Stomach (tissue), 9 donors: ENCODE measurements around the gene ARHGAP10. TPM values are rescaled to one million over a fixed set of nuclear protein-coding genes. Genes with fewer than 3 reads are reported as not detected.

Experiments
- DNase-seq, 2 donors: peaks; one replicate each; pipeline versions ENCODE4 v3.0.0 to v3.0.0-alpha.2; 2013 to 2019
- H3K27ac ChIP-seq, 5 donors: fragments of 200-600 bp in 4 of 5; sonication (generic) in 4 of 5; one replicate each; pipeline ENCODE4 v1.5.1; 2013 to 2019; ENCODE audit warnings: mild to moderate bottlenecking in 1 of 5, moderate library complexity in 1 of 5
- H3K27me3 ChIP-seq, 3 donors: fragments of 200-600 bp; sonication (generic); one replicate each; pipeline ENCODE4 v1.5.1; 2017 to 2019; ENCODE audit warnings: mixed run types in 1 of 3
- H3K36me3 ChIP-seq, 4 donors: fragments of 200-600 bp; sonication (generic); 1 replicate in 3 of 4; 2 replicates in 1 of 4; pipeline ENCODE4 v1.5.1; 2016 to 2019
- H3K4me1 ChIP-seq, 4 donors: fragments of 200-600 bp; sonication (generic); one replicate each; pipeline ENCODE4 v1.5.1; 2016 to 2019
- H3K4me3 ChIP-seq, 4 donors: fragments of 200-600 bp; sonication (generic) in 3 of 4; one replicate each; pipeline ENCODE4 v1.5.1; 2016 to 2019; ENCODE audit warnings: mild to moderate bottlenecking in 1 of 4
- H3K9me3 ChIP-seq, 4 donors: fragments of 200-600 bp; sonication (generic); one replicate each; pipeline ENCODE4 v1.5.1; 2016 to 2019
- EP300 ChIP-seq: sonication (generic); formaldehyde crosslinking; IDR thresholded peaks from one replicate; pipeline ENCODE4 v1.6.1; 2017; ENCODE audit warnings: antibody characterized with exemption
- POLR2A ChIP-seq, 4 donors: fragments of 450-650 bp; IDR thresholded peaks; one replicate each; pipeline ENCODE4 v1.6.1; 2016; ENCODE audit warnings: antibody characterized with exemption in 4 of 4, control low read depth in 2 of 4, mild to moderate bottlenecking in 1 of 4, moderate library complexity in 1 of 4
- POLR2AphosphoS5 ChIP-seq, 3 donors: sonication (generic); formaldehyde crosslinking; IDR thresholded peaks; one replicate each; pipeline ENCODE4 v1.6.1; 2016; ENCODE audit warnings: antibody characterized with exemption in 3 of 3
- WGBS, 5 donors: extraction: QIAGEN DNeasy Blood & Tissue Kit in 3 of 5; methylation state at CpG; one replicate each; pipeline versions ENCODE4 v1.1.5 to v1.1.7; 2013 to 2018; 5-methylcytosine and 5-hydroxymethylcytosine counted together
- intact Hi-C: fragments of 100-400 bp; cut with DNase I; formaldehyde crosslinking; loops from one replicate; pipeline ENCODE4 v1.15.1; 2023; ENCODE audit warnings: low total_unique reads
- polyA plus RNA-seq, 3 donors: library from polyadenylated mRNA; stranded (reverse); fragments of 200-250 nt; gene quantifications; one replicate each; pipeline ENCODE4 v1.2.3, GENCODE V29; 2013
- total RNA-seq, 5 donors: library from RNA; depleted of rRNA; stranded (reverse); fragments of >200 nt; gene quantifications; one replicate each; pipeline versions ENCODE4 v1.1.0 to v1.2.3, GENCODE V29; 2014 to 2016
- TF ChIP-seq, protein P1 (sequence below), 7 experiments: fragments of 450-650 bp in 4 of 7; fragments of 200-600 bp in 3 of 7; sonication (generic) in 3 of 7; IDR thresholded peaks; one replicate each; pipeline ENCODE4 v1.5.1; 2016 to 2019; ENCODE audit warnings: antibody characterized with exemption in 7 of 7, control low read depth in 2 of 7, mild to moderate bottlenecking in 1 of 7
- donor health status: healthy with polysubstance abuse.
- donor health status: Bipolar disorder and iron deficiency.
- donor health status: healthy.

ARHGAP10 gene
- total and polyA plus RNA-seq, 8 donors, result 18.1 to 117 (median 43.9) TPM

DNA sequence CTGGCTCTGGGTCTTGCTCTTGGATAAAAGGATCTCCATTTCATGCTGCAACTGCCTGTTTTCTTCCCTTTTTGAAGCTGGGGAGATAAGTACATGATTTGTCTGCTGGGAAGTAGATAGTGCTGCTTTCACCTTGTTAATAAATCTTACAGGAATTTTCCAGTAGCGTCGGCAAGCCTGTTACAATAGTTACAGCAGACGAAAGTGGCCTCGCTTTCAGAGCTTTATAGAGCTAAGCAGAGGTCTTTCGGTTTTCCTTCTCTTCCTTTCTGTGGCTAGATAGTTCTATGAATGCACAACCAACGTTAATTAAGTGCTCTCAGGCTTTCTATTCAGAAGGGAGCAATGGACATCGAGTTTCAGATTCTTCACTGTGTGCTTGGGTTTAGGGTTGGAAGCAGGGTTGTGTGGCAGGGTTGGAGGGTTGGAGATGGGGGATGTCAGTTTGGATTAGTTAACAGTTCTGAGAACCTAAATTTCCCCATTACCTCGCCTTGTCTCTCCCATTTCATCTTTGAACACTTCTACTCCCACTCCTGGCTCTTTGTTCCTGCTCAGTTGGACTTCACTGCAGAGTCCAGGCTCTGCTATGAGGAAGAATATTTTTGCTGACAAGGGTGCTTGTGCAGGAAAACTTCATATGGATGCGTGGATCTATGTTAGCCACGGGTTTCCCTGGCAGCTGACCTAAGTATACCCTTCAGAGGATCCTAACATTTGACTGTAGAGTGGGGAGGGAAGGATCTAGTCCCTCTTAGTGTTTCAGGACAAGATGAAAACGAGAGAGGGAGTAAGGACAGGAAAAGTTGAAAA lies 237.9 kb downstream of the ARHGAP10 start:
- intact Hi-C loops, result loop anchor here (10.0 kb wide), 1 partner anchor 1505 kb away; no protein-coding TSS in a partner anchor
- no peak for DNase-seq
- TF ChIP-seq POLR2AphosphoS5 (IDR thresholded peaks at IDR 0.05), result no peak
- TF ChIP-seq, protein P1, sequence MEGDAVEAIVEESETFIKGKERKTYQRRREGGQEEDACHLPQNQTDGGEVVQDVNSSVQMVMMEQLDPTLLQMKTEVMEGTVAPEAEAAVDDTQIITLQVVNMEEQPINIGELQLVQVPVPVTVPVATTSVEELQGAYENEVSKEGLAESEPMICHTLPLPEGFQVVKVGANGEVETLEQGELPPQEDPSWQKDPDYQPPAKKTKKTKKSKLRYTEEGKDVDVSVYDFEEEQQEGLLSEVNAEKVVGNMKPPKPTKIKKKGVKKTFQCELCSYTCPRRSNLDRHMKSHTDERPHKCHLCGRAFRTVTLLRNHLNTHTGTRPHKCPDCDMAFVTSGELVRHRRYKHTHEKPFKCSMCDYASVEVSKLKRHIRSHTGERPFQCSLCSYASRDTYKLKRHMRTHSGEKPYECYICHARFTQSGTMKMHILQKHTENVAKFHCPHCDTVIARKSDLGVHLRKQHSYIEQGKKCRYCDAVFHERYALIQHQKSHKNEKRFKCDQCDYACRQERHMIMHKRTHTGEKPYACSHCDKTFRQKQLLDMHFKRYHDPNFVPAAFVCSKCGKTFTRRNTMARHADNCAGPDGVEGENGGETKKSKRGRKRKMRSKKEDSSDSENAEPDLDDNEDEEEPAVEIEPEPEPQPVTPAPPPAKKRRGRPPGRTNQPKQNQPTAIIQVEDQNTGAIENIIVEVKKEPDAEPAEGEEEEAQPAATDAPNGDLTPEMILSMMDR (IDR thresholded peaks at IDR 0.05), result no peak
- no peak for TF ChIP-seq EP300
- TF ChIP-seq POLR2A (IDR thresholded peaks at IDR 0.05), result no peak

DNA sequence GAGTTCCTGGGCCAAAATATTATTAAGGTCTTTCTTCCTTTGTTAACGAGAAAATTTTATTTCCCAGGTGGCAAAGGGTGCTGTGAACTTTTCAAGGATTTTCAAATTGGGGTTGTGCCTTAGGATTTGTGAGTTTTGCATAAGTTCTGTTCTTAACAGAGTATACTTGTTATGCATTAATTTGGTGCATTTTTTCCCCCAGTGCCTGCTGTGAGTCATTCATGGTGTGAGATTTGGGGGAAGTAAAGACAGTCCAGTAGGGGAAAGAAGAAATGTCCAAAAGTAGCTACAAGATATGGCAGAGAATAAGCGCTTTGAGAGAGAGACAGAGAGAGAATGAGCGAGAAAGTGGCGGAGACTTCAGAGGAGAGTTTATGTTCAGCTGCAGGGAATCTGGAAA lies 239.2 kb downstream of the ARHGAP10 start:
- H3K9me3 ChIP-seq, result no peaks in the 10 kb centered on the region
- peaks cover 9 to 36% (median 14%) of the 10 kb centered on the region in 4 donors for H3K36me3 ChIP-seq
- TF ChIP-seq POLR2AphosphoS5 (IDR thresholded peaks at IDR 0.05), result no peak
- TF ChIP-seq EP300, result no peak
- no peak for TF ChIP-seq POLR2A (IDR thresholded peaks at IDR 0.05)
- TF ChIP-seq, protein P1 (IDR thresholded peaks at IDR 0.05), result no peak
- no peak for DNase-seq
- peaks cover 0 to 31% (median 16%) of the 10 kb centered on the region in 4 donors for H3K4me1 ChIP-seq
- 95 to 99% (median 97%) methylated on average over 4 of the region's 4 CpGs for WGBS, 5 donors
- H3K27me3 ChIP-seq, result no peaks in the 10 kb centered on the region
- H3K27ac ChIP-seq, result no peak overlapping the region
- H3K4me3 ChIP-seq, result no peak overlapping the region
- intact Hi-C loops, result loop anchor here (10.0 kb wide), 1 partner anchor 1506 kb away; no protein-coding TSS in a partner anchor

More for the DNA sequence above, 237.9 kb downstream of the ARHGAP10 start:
- Histone ChIP-seq H3K9me3 (no peaks in the 10 kb centered on the region), H3K27me3 (no peaks in the 10 kb centered on the region), H3K4me1 (peaks cover under 1 to 32% (median 16%) of the 10 kb centered on the region in 4 donors), H3K27ac (no peak overlapping the region), H3K36me3 (peaks cover 5 to 33% (median 14%) of the 10 kb centered on the region in 4 donors), H3K4me3 (no peak overlapping the region)
- WGBS, 5 donors, result 69 to 83% (median 76%) methylated on average over 11 of the region's 11 CpGs

DNA sequence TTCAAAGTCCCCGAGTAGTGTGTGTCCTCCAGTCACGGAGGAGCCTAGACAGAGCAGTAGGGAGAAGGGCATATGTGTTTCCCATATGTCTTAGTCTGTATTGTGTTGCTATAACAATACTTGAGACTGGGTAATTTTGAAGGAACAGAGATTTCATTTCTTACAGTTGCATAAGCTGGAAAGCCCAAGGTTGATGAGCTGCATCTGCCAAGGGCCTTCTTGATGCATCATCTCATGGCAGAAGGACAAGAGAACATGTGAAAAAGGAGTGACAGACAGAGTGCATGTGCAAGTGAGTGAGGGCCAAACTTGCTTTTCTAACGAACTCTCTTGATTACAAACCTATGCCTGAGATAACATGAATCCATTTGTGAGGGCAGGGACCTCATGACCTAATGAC lies 243.4 kb downstream of the ARHGAP10 start:
- Histone ChIP-seq H3K27me3 (no peaks in the 10 kb centered on the region), H3K27ac (no peak overlapping the region), H3K4me3 (no peak overlapping the region), H3K9me3 (peaks cover 0 to 5% (median 0%) of the 10 kb centered on the region in 4 donors), H3K36me3 (peaks cover 0 to 23% (median 2%) of the 10 kb centered on the region in 4 donors), H3K4me1 (peaks cover 0 to 23% (median 9%) of the 10 kb centered on the region in 4 donors)
- intact Hi-C loops, result loop anchor here (10.0 kb wide), 1 partner anchor 1511 kb away; no protein-coding TSS in a partner anchor
- DNase-seq, result no peak
- 74 to 84% (median 78%) methylated on average over 3 of the region's 3 CpGs for WGBS, 5 donors
- TF ChIP-seq, protein P1 (IDR thresholded peaks at IDR 0.05), result no peak
- TF ChIP-seq POLR2AphosphoS5 (IDR thresholded peaks at IDR 0.05) (no peak), EP300 (no peak), POLR2A (IDR thresholded peaks at IDR 0.05) (no peak)

DNA sequence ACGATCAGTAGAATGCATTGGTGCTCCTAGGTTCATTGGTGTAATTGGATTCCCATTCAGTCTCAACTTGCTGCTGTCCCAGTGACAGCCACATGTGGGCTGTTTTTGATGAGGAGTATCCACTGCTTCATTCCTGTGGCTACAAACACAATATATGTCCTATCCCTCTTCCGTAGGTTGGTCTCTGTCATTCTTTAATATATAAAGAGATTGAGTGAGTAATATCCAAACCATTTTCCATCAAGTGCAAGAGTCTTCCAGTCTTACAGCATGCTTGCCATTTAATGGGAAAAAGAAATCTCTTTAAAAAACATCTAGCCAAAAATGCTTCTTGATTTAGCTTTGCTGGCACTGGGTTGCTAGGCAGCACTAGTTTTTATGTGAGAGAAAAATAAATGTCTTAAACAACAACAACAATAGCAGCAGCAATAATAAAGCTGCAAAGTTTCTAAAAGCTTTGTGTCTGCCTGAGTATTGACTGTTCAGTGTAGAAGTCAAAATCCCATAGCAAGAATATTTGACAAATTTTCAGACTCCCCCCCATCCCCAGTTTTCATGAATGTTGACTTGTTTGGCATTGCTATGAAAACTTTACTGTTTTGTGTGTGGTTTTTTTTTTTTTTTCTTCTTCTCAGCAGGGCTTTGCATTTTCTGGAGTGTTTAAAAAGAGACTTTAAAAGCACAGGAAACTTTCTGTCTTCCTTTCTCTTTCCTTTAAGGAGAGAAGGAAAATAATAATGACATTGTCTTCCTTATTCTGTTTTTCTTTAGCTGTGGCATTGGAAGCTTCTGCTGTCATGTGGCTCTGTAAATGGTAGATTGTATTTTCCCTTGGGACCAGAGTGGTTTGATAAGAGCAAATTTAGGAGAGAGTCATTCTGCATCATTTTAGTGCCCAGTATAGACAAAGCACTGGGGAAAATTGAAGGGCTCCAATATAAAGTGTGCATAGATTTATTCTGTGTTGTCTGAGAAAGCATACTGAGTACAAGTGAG lies 244.3 kb downstream of the ARHGAP10 start:
- TF ChIP-seq POLR2AphosphoS5 (IDR thresholded peaks at IDR 0.05), result no peak
- TF ChIP-seq EP300, result no peak
- Histone ChIP-seq H3K36me3 (peaks cover 0 to 23% (median 2%) of the 10 kb centered on the region in 4 donors), H3K9me3 (peaks cover 0 to 5% (median 0%) of the 10 kb centered on the region in 4 donors), H3K4me3 (no peak overlapping the region), H3K27me3 (no peaks in the 10 kb centered on the region), H3K4me1 (peaks cover 0 to 23% (median 11%) of the 10 kb centered on the region in 4 donors), H3K27ac (no peak overlapping the region)
- intact Hi-C loops, result loop anchor here (10.0 kb wide), 1 partner anchor 1511 kb away; no protein-coding TSS in a partner anchor
- no peak for DNase-seq
- 75 to 93% (median 82%) methylated on average over 2 of the region's 2 CpGs for WGBS, 5 donors
